Omental fat pad (tissue), 4 donors: ENCODE measurements around the gene LRRC28. TPM values are rescaled to one million over a fixed set of nuclear protein-coding genes. Genes with fewer than 3 reads are reported as not detected.

Experiments
- ATAC-seq: fragments of 150-250 bp; one replicate; pipeline ENCODE4 v1.9.1; 2016; ENCODE audit warnings: mild to moderate bottlenecking, moderate library complexity; ENCODE audit not compliant: low FRiP score
- DNase-seq: peaks from one replicate; pipeline ENCODE4 v3.0.0-alpha.2; 2019; ENCODE audit warnings: low spot score
- total RNA-seq, 4 donors: library from RNA; depleted of rRNA; stranded (reverse); fragments of >200 nt; gene quantifications; one replicate each; pipeline ENCODE4 v1.1.0, GENCODE V29; 2016
- TF ChIP-seq, protein P1 (sequence below), 3 donors: fragments of 450-650 bp; IDR thresholded peaks; one replicate each; pipeline ENCODE4 v1.5.1; 2016 to 2017; ENCODE audit warnings: antibody characterized with exemption in 3 of 3, mild to moderate bottlenecking in 3 of 3, moderate library complexity in 2 of 3

Gene LRRC28
- total RNA-seq, 4 donors from 2014 or later, result 27.6 to 32.3 (median 30.5) TPM

DNA sequence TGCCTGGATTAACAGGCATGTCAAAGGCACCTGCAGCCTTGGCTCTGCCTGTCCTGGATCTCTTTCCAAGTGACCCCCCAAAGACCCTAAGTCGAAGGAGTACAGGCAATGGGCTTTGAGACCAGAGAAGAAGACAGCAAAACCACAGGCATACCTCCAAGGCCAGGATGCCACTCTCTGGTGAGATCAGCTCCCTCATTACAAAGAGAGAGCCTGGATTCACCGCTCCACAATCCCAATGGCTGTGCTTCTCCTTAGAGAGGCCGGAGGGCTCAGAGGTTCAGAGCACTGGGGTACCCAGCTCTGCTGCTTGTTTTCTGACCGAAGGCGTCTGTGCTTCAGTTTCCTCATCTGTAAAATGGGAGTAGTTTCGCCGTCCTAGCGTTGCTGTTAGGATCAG lies 160.0 kb downstream of the LRRC28 start:
- no peak for DNase-seq
- no peak for ATAC-seq
- TF ChIP-seq, protein P1, sequence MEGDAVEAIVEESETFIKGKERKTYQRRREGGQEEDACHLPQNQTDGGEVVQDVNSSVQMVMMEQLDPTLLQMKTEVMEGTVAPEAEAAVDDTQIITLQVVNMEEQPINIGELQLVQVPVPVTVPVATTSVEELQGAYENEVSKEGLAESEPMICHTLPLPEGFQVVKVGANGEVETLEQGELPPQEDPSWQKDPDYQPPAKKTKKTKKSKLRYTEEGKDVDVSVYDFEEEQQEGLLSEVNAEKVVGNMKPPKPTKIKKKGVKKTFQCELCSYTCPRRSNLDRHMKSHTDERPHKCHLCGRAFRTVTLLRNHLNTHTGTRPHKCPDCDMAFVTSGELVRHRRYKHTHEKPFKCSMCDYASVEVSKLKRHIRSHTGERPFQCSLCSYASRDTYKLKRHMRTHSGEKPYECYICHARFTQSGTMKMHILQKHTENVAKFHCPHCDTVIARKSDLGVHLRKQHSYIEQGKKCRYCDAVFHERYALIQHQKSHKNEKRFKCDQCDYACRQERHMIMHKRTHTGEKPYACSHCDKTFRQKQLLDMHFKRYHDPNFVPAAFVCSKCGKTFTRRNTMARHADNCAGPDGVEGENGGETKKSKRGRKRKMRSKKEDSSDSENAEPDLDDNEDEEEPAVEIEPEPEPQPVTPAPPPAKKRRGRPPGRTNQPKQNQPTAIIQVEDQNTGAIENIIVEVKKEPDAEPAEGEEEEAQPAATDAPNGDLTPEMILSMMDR (IDR thresholded peaks at IDR 0.05), result no peak

DNA sequence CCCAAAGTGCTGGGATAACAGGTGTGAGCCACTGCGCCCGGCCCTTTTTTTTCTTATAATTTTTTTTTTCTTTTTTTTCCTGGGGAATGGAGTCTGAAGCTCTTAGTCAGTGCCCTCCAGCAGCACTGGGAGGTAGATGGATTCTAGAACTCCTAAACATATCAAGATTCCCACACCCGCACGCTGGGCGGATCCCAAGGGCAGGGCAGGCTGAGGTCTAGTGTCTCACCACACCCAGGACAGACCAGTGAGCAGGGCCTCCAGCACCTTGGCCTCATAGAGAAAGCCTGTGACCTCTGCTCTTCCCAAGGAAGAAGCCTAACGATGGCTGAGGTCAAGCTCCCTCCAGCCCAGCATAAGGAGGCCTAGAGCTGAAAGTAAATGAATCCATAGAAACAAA lies 160.8 kb downstream of the LRRC28 start:
- no peak for ATAC-seq
- TF ChIP-seq, protein P1 (IDR thresholded peaks at IDR 0.05), result no peak
- no peak for DNase-seq

DNA sequence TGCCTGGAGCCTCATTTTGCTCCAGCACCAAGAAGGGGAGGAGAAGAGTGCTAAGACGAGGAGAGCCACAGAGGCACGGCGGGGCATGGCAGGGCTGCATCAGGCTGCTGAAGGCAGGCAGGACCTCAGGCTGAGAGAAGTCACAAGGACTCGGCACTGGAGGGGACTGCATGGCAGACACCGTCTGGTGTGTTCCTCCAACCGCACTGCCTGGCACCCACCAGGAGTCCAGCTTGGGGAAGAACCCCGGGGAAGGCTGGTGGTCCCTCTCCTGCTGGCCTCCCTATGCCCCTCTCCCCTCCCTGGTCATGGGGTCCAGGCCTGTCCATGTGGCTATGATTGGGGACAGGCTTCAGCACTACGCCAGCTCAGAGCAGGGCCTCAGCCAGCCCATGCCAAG lies 161.3 kb downstream of the LRRC28 start:
- ATAC-seq, result no peak
- DNase-seq, result no peak
- TF ChIP-seq, protein P1 (IDR thresholded peaks at IDR 0.05), result no peak

DNA sequence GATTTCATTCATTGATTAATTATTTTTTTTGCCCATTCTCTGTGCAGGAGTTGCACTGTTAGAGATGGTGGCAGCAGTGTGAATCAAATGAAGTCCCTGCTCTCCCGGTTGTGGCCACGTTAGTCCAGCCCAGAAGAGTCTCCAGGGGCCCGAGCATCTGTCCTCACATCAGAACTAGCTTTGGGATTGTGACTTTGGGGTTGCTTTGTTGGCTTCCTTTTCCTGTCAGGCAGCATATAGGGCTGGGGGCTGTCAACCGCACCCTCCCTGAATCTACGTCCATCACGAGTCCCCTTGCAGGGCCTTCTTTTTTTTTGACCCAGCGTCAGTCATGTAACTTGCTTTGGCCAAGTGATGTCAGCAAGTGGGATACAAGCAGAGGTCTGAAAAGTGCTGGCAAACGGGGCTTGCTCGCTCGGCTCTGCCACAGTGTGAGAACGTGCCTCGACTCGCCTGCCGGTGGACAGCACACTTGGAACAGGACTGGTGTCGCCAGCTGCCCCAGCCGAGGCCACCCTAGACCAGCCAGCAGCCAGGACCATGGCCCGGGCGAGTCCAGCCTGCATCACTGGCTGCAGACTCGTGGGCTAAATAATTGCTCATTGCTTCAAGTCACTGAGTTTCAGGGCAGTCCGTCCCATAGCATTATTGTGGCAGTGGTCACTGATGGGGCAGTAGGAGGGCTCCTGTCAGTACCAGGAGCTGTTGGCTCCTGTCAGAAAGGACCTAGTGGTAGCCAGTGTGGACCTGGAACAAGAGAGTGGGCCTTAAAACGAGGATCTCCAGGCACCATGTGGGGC lies 162.9 kb downstream of the LRRC28 start:
- ATAC-seq (no peak), DNase-seq (no peak)
- TF ChIP-seq, protein P1 (IDR thresholded peaks at IDR 0.05), result no peak

DNA sequence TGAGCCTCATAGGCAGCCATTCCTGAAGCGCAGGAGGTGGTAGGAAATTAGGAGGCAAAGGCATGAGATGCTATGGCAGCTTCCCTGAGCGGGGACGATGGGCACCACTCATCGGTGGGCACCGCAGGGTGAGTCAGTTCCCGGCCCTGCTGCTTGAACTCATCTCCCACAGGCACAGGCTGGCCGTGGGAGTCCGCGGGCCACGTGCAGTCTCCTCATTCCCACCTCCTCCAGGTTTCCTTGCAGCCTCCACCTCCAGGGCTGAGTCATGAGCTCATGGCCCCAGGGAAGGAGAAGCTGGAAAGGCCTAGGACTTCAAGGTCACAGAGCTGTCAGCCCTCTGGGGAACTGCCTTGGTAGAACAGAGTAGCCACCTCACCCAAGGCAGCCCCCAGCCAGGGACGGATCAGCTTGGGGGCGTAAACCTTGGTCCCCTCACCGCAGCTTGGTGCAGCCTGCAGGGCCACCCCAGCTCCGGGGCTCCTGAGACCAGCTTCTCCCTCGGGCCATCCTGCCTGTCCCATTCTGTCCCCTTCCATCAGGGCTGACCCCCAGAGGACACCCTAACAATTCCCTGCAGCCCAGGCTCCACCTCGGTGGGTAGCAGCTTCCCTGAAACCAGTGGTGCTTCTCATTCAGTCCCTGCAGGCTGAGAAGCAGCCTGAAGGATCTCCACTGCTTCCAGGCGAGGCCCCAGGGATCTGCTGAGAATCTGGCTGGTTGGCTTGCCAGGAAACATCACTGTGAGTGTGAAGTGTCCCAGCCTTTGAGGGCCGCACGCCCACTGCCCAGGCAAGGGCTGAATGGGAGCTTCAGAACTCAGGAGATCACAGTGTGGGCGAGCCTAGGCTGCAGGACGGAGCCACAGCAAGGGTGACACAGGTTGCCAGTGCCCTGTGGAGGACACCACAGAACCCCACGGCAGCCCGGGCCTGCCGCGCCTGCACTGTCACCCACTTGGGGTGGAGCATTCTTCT lies 163.8 kb downstream of the LRRC28 start:
- TF ChIP-seq, protein P1 (IDR thresholded peaks at IDR 0.05), result no peak
- ATAC-seq (no peak), DNase-seq (no peak)

DNA sequence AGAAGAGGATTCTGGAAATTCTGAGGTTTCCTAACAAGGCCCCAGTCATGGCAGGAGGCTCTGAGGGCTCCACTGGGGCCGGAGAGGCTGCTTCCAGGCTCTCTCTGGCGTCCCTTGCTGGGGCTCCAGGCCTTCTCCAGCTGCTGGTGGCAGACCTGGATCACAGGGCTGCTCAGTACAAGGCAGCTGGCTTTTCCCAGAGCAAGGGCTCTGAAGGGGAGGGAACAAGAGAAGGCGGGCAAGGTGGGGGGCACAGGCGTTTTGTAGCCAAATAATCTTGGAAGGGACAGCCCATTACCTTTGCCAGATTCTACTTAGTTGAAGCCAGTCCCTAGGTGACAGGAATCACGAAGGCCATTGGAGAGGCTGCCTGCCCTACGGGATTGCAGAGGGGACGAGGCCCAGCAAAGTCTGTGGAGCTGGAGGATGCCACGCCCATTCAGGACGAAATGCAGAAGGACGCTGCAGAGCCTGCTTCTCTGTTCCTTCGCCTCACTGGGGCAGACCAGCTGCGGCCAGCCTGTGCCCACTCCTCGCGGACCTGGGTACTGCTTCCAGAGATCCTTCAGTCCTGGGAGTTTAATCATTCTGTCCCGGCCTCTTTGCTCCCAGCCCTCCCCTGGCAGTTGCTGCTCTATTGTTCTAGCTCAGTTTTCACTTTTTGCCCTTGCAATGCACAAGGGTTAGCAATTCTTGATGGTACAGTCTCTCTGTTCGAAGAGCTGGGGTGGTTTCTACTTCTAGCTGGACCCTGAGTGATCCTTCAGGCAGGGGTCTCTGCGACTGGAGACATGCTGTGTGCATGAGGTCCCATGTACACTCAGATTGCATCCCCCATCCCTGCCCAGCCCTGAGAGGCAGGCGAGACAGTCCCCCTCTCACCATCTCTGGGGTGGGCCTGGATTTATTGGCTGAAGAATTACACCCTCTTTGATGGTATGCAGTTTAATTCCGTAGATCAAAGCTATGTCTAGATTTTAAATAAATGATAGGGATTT lies 165.2 kb downstream of the LRRC28 start:
- no peak for DNase-seq
- no peak for ATAC-seq
- TF ChIP-seq, protein P1 (IDR thresholded peaks at IDR 0.05), result no peak
